ENCODE data around the gene R3HDM1. TPM values are rescaled to one million over a fixed set of nuclear protein-coding genes. Genes with fewer than 3 reads are reported as not detected.

The R3HDM1 gene
- total RNA-seq, 1 donor from 2014 or later = 18.2 TPM

- no peak for DNase-seq (ENCODE audit: extremely low spot score in 2 of 2)
- TF ChIP-seq POLR2A (IDR thresholded peaks at IDR 0.05) = no peak
- TF ChIP-seq POLR2AphosphoS5 (IDR thresholded peaks at IDR 0.05; ENCODE audit: insufficient read depth in 1 of 2, low read depth in 1 of 2) = no peak
- TF ChIP-seq, protein P1, sequence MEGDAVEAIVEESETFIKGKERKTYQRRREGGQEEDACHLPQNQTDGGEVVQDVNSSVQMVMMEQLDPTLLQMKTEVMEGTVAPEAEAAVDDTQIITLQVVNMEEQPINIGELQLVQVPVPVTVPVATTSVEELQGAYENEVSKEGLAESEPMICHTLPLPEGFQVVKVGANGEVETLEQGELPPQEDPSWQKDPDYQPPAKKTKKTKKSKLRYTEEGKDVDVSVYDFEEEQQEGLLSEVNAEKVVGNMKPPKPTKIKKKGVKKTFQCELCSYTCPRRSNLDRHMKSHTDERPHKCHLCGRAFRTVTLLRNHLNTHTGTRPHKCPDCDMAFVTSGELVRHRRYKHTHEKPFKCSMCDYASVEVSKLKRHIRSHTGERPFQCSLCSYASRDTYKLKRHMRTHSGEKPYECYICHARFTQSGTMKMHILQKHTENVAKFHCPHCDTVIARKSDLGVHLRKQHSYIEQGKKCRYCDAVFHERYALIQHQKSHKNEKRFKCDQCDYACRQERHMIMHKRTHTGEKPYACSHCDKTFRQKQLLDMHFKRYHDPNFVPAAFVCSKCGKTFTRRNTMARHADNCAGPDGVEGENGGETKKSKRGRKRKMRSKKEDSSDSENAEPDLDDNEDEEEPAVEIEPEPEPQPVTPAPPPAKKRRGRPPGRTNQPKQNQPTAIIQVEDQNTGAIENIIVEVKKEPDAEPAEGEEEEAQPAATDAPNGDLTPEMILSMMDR (IDR thresholded peaks at IDR 0.05) = no peak
- peak overlapping the region; percentile 100 for H3K27ac ChIP-seq
- H3K4me1 ChIP-seq = peaks cover 36% of the 10 kb centered on the region
- intact Hi-C loops (cut with DNase I) = loop anchor here (10.0 kb wide), 1 partner anchor 242 kb away; the partner anchor contains the start of gene DARS1
- H3K9me3 ChIP-seq = no peaks in the 10 kb centered on the region
- H3K27me3 ChIP-seq = no peaks in the 10 kb centered on the region
- peak overlapping the region; percentile 71 to 99 for H3K4me3 ChIP-seq
- H3K36me3 ChIP-seq = peaks cover 0 to 1% of the 10 kb centered on the region in 2 donors
Measured at GRCh38 chr2:135742325-135742757, 211.1 kb downstream of the R3HDM1 start.

- no peak for DNase-seq (ENCODE audit: extremely low spot score in 2 of 2)
- H3K4me3 ChIP-seq = peak overlapping the region in 1 of 2 donors; percentile 99
- peaks cover 0 to 16% of the 10 kb centered on the region in 2 donors for H3K36me3 ChIP-seq
- TF ChIP-seq, protein P1 (IDR thresholded peaks at IDR 0.05) = no peak
- TF ChIP-seq POLR2AphosphoS5 (IDR thresholded peaks at IDR 0.05; ENCODE audit: insufficient read depth in 1 of 2, low read depth in 1 of 2) (no peak), POLR2A (IDR thresholded peaks at IDR 0.05) (no peak)
- no peak overlapping the region for H3K27ac ChIP-seq
- H3K27me3 ChIP-seq = no peaks in the 10 kb centered on the region
- H3K4me1 ChIP-seq = peaks cover 36% of the 10 kb centered on the region
- intact Hi-C loops (cut with DNase I) = loop anchor here (10.0 kb wide), 1 partner anchor 241 kb away; the partner anchor contains the start of gene DARS1
- no peaks in the 10 kb centered on the region for H3K9me3 ChIP-seq
Measured at GRCh38 chr2:135743860-135744259, 212.6 kb downstream of the R3HDM1 start.

GRCh38 chr2:135744760-135745314 lies 213.6 kb downstream of the R3HDM1 start:
- intact Hi-C loops (cut with DNase I) = loop anchor here (10.0 kb wide), 1 partner anchor 240 kb away; the partner anchor contains the start of gene DARS1
- no peak overlapping the region for H3K27ac ChIP-seq
- TF ChIP-seq, protein P1 (IDR thresholded peaks at IDR 0.05) = no peak
- TF ChIP-seq POLR2AphosphoS5 (IDR thresholded peaks at IDR 0.05; ENCODE audit: insufficient read depth in 1 of 2, low read depth in 1 of 2) (no peak), POLR2A (IDR thresholded peaks at IDR 0.05) (no peak)
- H3K27me3 ChIP-seq = no peaks in the 10 kb centered on the region
- no peak for DNase-seq (ENCODE audit: extremely low spot score in 2 of 2)
- H3K4me3 ChIP-seq = no peak overlapping the region
- peaks cover 36% of the 10 kb centered on the region for H3K4me1 ChIP-seq
- H3K9me3 ChIP-seq = no peaks in the 10 kb centered on the region
- H3K36me3 ChIP-seq = peaks cover 0 to 24% of the 10 kb centered on the region in 2 donors

GRCh38 chr2:135745545-135745944 lies 214.3 kb downstream of the R3HDM1 start:
- peaks cover 36% of the 10 kb centered on the region for H3K4me1 ChIP-seq
- H3K27me3 ChIP-seq = no peaks in the 10 kb centered on the region
- TF ChIP-seq, protein P1 (IDR thresholded peaks at IDR 0.05) = no peak
- TF ChIP-seq POLR2AphosphoS5 (IDR thresholded peaks at IDR 0.05; ENCODE audit: insufficient read depth in 1 of 2, low read depth in 1 of 2) (no peak), POLR2A (IDR thresholded peaks at IDR 0.05) (no peak)
- H3K36me3 ChIP-seq = peaks cover 0 to 30% of the 10 kb centered on the region in 2 donors
- H3K9me3 ChIP-seq = no peaks in the 10 kb centered on the region
- intact Hi-C loops (cut with DNase I) = loop anchor here (10.0 kb wide), 1 partner anchor 239 kb away; the partner anchor contains the start of gene DARS1
- H3K27ac ChIP-seq = no peak overlapping the region
- H3K4me3 ChIP-seq = no peak overlapping the region
- DNase-seq (ENCODE audit: extremely low spot score in 2 of 2) = no peak

DNA sequence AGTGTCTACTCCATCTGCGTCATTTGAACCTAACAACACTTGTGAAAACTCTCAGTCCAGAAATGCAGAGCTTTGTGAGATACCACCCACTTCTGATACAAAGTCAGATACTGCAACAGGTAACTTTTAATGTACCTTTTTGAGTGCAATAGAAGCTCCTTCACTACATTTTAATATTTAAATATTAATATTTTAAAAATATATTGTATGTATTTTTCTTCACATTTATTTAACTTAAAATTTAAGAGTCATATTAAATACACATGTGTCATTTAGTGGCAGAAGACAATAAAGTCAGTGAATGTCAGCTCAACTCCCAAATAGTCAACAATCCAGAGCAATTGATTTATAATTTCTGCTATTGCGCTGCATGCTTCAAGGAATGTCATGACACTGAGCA lies 224.3 kb downstream of the R3HDM1 start:
- DNase-seq (ENCODE audit: extremely low spot score in 2 of 2) = no peak
- H3K4me1 ChIP-seq = no peaks in the 10 kb centered on the region
- peaks cover 0 to 77% of the 10 kb centered on the region in 2 donors for H3K36me3 ChIP-seq

More for the DNA sequence above, 224.3 kb downstream of the R3HDM1 start:
- Histone ChIP-seq H3K4me3 (no peak overlapping the region), H3K27me3 (no peaks in the 10 kb centered on the region), H3K9me3 (peaks cover 13% of the 10 kb centered on the region), H3K27ac (no peak overlapping the region)
- intact Hi-C loops (cut with DNase I) = no loop called here
- TF ChIP-seq, protein P1 (IDR thresholded peaks at IDR 0.05) = no peak
- TF ChIP-seq POLR2AphosphoS5 (IDR thresholded peaks at IDR 0.05; ENCODE audit: insufficient read depth in 1 of 2, low read depth in 1 of 2) = no peak
- no peak for TF ChIP-seq POLR2A (IDR thresholded peaks at IDR 0.05)

Data from vagina (tissue), 2 donors.